ENCODE results near the gene RIC8B.

GRCh38 chr12:106724934-106725333 lies 49.5 kb upstream of the RIC8B start:
- TF ChIP-seq REPIN1 (CRISPR knock-in tag; IDR thresholded peaks at IDR 0.05; ENCODE audit: borderline replicate concordance, low read depth) (no peak), ZNF232 (CRISPR knock-in tag; IDR thresholded peaks at IDR 0.05; ENCODE audit: borderline replicate concordance) (no peak), KDM1A (CRISPR knock-in tag; IDR thresholded peaks at IDR 0.05) (no peak), GABPB1 (CRISPR knock-in tag; IDR thresholded peaks at IDR 0.05) (no peak), CTCF (CRISPR knock-in tag; IDR thresholded peaks at IDR 0.05) (no peak), JUN (CRISPR knock-in tag; IDR thresholded peaks at IDR 0.05) (no peak), ZNF629 (CRISPR knock-in tag; conservative IDR thresholded peaks at IDR 0.05) (no peak)

Data from HepG2 (cell line).